Keratinocyte (primary cell): ENCODE data around the gene ANKRD31. TPM values are rescaled to one million over a fixed set of nuclear protein-coding genes. Genes with fewer than 3 reads are reported as not detected.

Experiments used
- DNase-seq: peaks from one replicate; pipeline ENCODE4 v3.0.0-alpha.2; 2011; ENCODE audit warnings: low read depth, missing footprints, low spot score
- FAIRE-seq: peaks from 2 replicates; lab custom pipeline; 2011; peaks lifted over from hg19 to GRCh38; lab: Jason Lieb, UNC
- H2AFZ ChIP-seq: 2 replicates; pipeline ENCODE4 v1.6.0; 2012; ENCODE audit warnings: low read length, control low read depth, inconsistent platforms; ENCODE audit not compliant: control insufficient read depth
- H3K27ac ChIP-seq: 2 replicates; pipeline ENCODE4 v1.5.1; 2011; ENCODE audit warnings: low read length; ENCODE audit not compliant: control insufficient read depth, insufficient read depth
- H3K27me3 ChIP-seq: 3 replicates; pipeline ENCODE4 v1.6.0; 2011; ENCODE audit warnings: low read length; ENCODE audit not compliant: control insufficient read depth, insufficient read depth; ENCODE audit errors: extremely low read depth
- H3K36me3 ChIP-seq, 2 experiments: 2 replicates in 1 of 2; 3 replicates in 1 of 2; pipeline ENCODE4 v1.5.1; 2011; ENCODE audit warnings: low read length in 2 of 2, mild to moderate bottlenecking in 1 of 2; ENCODE audit not compliant: control insufficient read depth in 2 of 2, insufficient read depth in 2 of 2; ENCODE audit errors: extremely low read depth in 1 of 2
- H3K4me1 ChIP-seq: 3 replicates; pipeline ENCODE4 v1.5.1; 2011; ENCODE audit warnings: low read length; ENCODE audit not compliant: control insufficient read depth, insufficient read depth; ENCODE audit errors: extremely low read depth
- H3K4me2 ChIP-seq: 3 replicates; pipeline ENCODE4 v1.6.0; 2011; ENCODE audit warnings: low read depth, low read length; ENCODE audit not compliant: control insufficient read depth, insufficient read depth; ENCODE audit errors: extremely low read depth
- H3K4me3 ChIP-seq, 3 experiments: fragments of 200-600 bp in 1 of 3; sonication (generic) in 1 of 3; 2 replicates in 2 of 3; 3 replicates in 1 of 3; pipeline ENCODE4 v1.5.1; 2011 to 2016; ENCODE audit warnings: low read length in 3 of 3, mild to moderate bottlenecking in 3 of 3, control low read depth in 2 of 3, inconsistent platforms in 1 of 3, low read depth in 1 of 3, mixed read lengths in 1 of 3, mixed run types in 1 of 3, moderate library complexity in 1 of 3; ENCODE audit not compliant: control insufficient read depth in 2 of 3, insufficient read depth in 2 of 3; ENCODE audit errors: extremely low read depth in 1 of 3
- H3K79me2 ChIP-seq: 2 replicates; pipeline ENCODE4 v1.6.0; 2012; ENCODE audit warnings: low read length; ENCODE audit not compliant: control insufficient read depth, insufficient read depth
- H3K9ac ChIP-seq: 3 replicates; pipeline ENCODE4 v1.6.0; 2011; ENCODE audit warnings: low read length; ENCODE audit not compliant: control insufficient read depth, insufficient read depth; ENCODE audit errors: extremely low read depth
- H3K9me1 ChIP-seq: 3 replicates; pipeline ENCODE4 v1.6.0; 2011; ENCODE audit warnings: low read length; ENCODE audit not compliant: control insufficient read depth, insufficient read depth; ENCODE audit errors: extremely low read depth
- H3K9me3 ChIP-seq: 2 replicates; pipeline ENCODE4 v1.5.1; 2012; ENCODE audit warnings: low read depth, low read length; ENCODE audit not compliant: control insufficient read depth
- H4K20me1 ChIP-seq: 3 replicates; pipeline ENCODE4 v1.6.0; 2011; ENCODE audit warnings: low read length; ENCODE audit not compliant: control insufficient read depth, insufficient read depth; ENCODE audit errors: extremely low read depth
- EZH2 ChIP-seq: IDR thresholded peaks from one replicate; pipeline ENCODE4 v1.6.1; 2012; ENCODE audit warnings: inconsistent platforms, mild to moderate bottlenecking, low read length, moderate library complexity
- dilution Hi-C: fragments of 300-500 bp; cut with MboI; formaldehyde crosslinking; loops from one replicate; pipeline ENCODE4 v1.7.0; 2020; ENCODE audit warnings: low sequenced_read_pairs; ENCODE audit not compliant: extremely low pct_ligation_motif_present
- polyA plus RNA-seq, 5 experiments: library from polyadenylated mRNA; depleted of rRNA in 3 of 5; stranded (reverse) in 3 of 5; stranded (forward) in 1 of 5; unstranded in 1 of 5; fragments of >200 nt; gene quantifications; 1 replicate in 1 of 5; 2 replicates in 3 of 5; 3 replicates in 1 of 5; pipeline versions ENCODE4 v1.2.1 to v1.2.3, GENCODE V29; 2011 to 2012; ENCODE audit warnings: missing spikeins in 2 of 5, low read depth in 1 of 5, low replicate concordance in 1 of 5
- TF ChIP-seq, protein P1 (sequence below), 3 experiments: IDR thresholded peaks in 1 of 3; conservative IDR thresholded peaks in 1 of 3; optimal IDR thresholded peaks in 1 of 3; 2 replicates in 2 of 3; 3 replicates in 1 of 3; pipeline versions ENCODE3 to v1.5.1; 2011; ENCODE audit warnings: low read length in 3 of 3, mild to moderate bottlenecking in 3 of 3, moderate library complexity in 2 of 3, control low read depth in 1 of 3, inconsistent platforms in 1 of 3; ENCODE audit not compliant: insufficient read depth in 2 of 3; ENCODE audit errors: extremely low read depth in 1 of 3

The ANKRD31 gene
- polyA plus RNA-seq, 1 donor (not counting 4 experiments of a cell fraction or from before 2014, with no cell fraction given) = 0.18 TPM

DNA sequence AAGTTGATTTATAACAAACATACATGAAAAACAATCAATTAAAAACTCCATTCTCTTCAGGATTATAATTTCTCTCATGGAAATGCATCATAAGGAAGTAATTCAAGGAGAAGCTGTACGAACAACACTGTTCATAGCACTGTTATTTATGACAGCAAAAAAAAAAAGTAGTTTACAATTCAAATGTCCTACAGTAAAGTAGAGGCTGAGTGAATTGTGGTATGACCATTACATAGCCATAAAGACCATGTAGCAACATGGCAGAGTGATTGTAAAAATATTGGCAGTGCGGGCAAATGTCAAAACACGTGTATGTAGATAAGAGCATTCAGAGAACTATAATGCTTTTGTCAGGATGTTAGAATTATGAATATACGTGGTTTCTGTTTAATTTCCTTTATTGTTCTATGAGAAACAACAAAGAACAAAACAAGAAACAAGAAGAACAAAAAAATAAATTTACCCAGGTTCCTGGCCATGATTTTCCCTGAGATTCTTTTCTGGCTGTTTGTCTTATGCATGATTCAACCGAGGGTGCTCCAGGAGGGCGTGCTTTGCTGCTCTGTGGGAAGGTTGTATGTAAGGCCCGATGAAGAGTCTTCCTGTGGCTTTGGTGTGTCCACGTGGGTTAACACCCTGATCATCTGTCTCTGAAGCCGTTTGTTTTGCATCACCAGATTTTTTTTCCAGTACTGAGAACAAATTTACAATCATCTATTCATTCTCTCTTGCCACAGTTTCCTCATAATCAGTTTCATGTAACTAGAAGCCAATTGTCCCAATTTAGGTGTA is 213.1 kb downstream of the ANKRD31 start:
- no peaks in the 10 kb centered on the region for H3K36me3 ChIP-seq
- no peaks in the 10 kb centered on the region for H3K27me3 ChIP-seq
- H3K4me1 ChIP-seq = no peaks in the 10 kb centered on the region
- H2AFZ ChIP-seq = no peak overlapping the region
- H3K79me2 ChIP-seq = no peaks in the 10 kb centered on the region
- no peak overlapping the region for H3K4me3 ChIP-seq
- dilution Hi-C loops = no loop called here
- FAIRE-seq = no peak
- H3K9ac ChIP-seq = no peak overlapping the region
- H3K9me1 ChIP-seq = no peaks in the 10 kb centered on the region
- no peaks in the 10 kb centered on the region for H3K9me3 ChIP-seq
- no peaks in the 10 kb centered on the region for H4K20me1 ChIP-seq
- no peak for DNase-seq
- no peak overlapping the region for H3K27ac ChIP-seq
- TF ChIP-seq EZH2 = no peak
- TF ChIP-seq, protein P1, sequence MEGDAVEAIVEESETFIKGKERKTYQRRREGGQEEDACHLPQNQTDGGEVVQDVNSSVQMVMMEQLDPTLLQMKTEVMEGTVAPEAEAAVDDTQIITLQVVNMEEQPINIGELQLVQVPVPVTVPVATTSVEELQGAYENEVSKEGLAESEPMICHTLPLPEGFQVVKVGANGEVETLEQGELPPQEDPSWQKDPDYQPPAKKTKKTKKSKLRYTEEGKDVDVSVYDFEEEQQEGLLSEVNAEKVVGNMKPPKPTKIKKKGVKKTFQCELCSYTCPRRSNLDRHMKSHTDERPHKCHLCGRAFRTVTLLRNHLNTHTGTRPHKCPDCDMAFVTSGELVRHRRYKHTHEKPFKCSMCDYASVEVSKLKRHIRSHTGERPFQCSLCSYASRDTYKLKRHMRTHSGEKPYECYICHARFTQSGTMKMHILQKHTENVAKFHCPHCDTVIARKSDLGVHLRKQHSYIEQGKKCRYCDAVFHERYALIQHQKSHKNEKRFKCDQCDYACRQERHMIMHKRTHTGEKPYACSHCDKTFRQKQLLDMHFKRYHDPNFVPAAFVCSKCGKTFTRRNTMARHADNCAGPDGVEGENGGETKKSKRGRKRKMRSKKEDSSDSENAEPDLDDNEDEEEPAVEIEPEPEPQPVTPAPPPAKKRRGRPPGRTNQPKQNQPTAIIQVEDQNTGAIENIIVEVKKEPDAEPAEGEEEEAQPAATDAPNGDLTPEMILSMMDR (optimal IDR thresholded peaks at IDR 0.05 in 1 of 3, IDR thresholded peaks at IDR 0.05 in 1 of 3, conservative IDR thresholded peaks at IDR 0.05 in 1 of 3; ENCODE audit: extremely low read depth in 1 of 3, insufficient read depth in 2 of 3, low read length in 3 of 3) = no peak
- H3K4me2 ChIP-seq = no peak overlapping the region

DNA sequence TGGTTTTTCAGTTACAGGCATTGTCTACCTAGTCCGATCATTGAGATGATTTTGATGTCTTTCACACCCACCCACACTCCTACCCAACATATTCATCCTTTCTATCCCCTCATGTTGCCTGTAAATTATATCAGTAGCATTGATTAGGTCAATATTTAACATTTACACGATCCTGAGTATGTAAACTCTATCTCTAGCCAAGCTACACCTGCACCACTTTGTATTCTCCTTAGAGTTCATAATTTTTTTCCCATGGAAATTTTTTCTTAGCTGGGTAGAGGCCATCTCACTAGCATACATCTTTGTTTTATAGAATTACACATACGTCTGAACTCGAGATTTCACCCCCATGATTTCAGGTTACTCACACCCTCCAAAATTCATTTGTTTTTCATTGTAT is 214.9 kb downstream of the ANKRD31 start:
- Histone ChIP-seq H3K36me3 (no peaks in the 10 kb centered on the region), H3K9me3 (no peaks in the 10 kb centered on the region), H3K4me3 (no peak overlapping the region), H3K9ac (no peak overlapping the region), H2AFZ (no peak overlapping the region), H3K27me3 (no peaks in the 10 kb centered on the region), H3K4me1 (no peaks in the 10 kb centered on the region), H3K79me2 (no peaks in the 10 kb centered on the region), H3K4me2 (no peak overlapping the region), H3K9me1 (no peaks in the 10 kb centered on the region), H4K20me1 (no peaks in the 10 kb centered on the region), H3K27ac (no peak overlapping the region)
- no peak for FAIRE-seq
- DNase-seq = no peak
- dilution Hi-C loops = no loop called here
- TF ChIP-seq, protein P1 (optimal IDR thresholded peaks at IDR 0.05 in 1 of 3, IDR thresholded peaks at IDR 0.05 in 1 of 3, conservative IDR thresholded peaks at IDR 0.05 in 1 of 3; ENCODE audit: extremely low read depth in 1 of 3, insufficient read depth in 2 of 3, low read length in 3 of 3) = no peak
- TF ChIP-seq EZH2 = no peak
